ENCODE data around the gene UBE2O.

DNA sequence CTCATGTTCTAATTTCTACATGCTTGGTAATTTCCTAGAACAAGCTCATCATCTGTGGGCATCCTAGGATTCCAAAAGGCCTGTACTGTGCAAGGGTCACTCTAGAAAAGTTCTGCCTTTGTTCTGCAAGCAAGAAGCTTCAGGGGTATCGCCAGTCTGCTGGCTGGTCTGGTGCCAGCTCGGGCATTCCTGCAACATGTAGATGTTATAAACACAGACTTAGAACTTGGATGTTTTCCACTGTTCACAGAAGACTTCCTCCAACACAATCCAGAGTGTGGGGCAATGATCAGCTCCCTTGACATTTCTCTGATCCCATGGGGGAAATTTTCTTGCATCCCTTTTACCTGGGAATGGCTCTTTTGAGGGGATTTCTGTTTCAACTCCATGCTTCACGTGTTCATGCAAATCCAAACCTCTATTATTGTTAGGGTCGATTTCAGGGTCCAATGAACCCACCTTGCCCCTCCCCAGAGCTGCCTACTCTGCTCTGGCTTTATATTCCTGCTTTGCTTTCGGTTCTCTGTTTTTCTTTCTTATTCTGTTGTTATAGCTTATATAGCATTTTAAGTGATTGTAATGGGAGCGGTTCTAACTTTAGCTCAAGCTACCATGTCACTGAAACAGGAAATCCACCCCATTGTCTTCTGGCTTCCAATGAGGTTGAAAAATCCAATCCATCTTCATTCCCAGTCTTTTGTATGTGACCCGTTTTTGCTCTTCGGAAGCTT lies 25.3 kb downstream of the UBE2O start:
- TF ChIP-seq, protein P1, sequence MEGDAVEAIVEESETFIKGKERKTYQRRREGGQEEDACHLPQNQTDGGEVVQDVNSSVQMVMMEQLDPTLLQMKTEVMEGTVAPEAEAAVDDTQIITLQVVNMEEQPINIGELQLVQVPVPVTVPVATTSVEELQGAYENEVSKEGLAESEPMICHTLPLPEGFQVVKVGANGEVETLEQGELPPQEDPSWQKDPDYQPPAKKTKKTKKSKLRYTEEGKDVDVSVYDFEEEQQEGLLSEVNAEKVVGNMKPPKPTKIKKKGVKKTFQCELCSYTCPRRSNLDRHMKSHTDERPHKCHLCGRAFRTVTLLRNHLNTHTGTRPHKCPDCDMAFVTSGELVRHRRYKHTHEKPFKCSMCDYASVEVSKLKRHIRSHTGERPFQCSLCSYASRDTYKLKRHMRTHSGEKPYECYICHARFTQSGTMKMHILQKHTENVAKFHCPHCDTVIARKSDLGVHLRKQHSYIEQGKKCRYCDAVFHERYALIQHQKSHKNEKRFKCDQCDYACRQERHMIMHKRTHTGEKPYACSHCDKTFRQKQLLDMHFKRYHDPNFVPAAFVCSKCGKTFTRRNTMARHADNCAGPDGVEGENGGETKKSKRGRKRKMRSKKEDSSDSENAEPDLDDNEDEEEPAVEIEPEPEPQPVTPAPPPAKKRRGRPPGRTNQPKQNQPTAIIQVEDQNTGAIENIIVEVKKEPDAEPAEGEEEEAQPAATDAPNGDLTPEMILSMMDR (IDR thresholded peaks at IDR 0.05; ENCODE audit: low read length): no peak
- TF ChIP-seq EZH2 (IDR thresholded peaks at IDR 0.05; ENCODE audit: borderline replicate concordance, low read length): no peak

Data from OCI-LY1 (cell line).